Type B pancreatic cell (in vitro differentiated cells): ENCODE results near the gene DDX50. TPM values are rescaled to one million over a fixed set of nuclear protein-coding genes. Genes with fewer than 3 reads are reported as not detected.
"Not testable (repeated sequence)": the region's sequence is repeated elsewhere in the genome, so short reads cannot be mapped to it uniquely, and the experiment has no call there.

Experiments used
- DNase-seq: peaks from one replicate; pipeline ENCODE4 v3.0.0; 2021; ENCODE audit warnings: mixed read lengths; ENCODE audit not compliant: unreplicated experiment; ENCODE audit errors: extremely low spot score
- H3K27ac Mint-ChIP-seq: 2 replicates; pipeline ENCODE4 v1.8.0; 2021; ENCODE audit warnings: mild to moderate bottlenecking, mixed read lengths
- H3K27me3 Mint-ChIP-seq: 2 replicates; pipeline ENCODE4 v1.8.0; 2021; ENCODE audit warnings: mixed read lengths
- H3K36me3 Mint-ChIP-seq: 2 replicates; pipeline ENCODE4 v1.8.0; 2021; ENCODE audit warnings: mixed read lengths
- H3K4me1 Mint-ChIP-seq: one replicate; pipeline ENCODE4 v1.8.0; 2021; ENCODE audit warnings: mixed read lengths; ENCODE audit not compliant: unreplicated experiment
- H3K4me3 Mint-ChIP-seq: 2 replicates; pipeline ENCODE4 v1.8.0; 2021; ENCODE audit warnings: mild to moderate bottlenecking, mixed read lengths
- H3K9me3 Mint-ChIP-seq: 2 replicates; pipeline ENCODE4 v1.8.0; 2021; ENCODE audit warnings: mixed read lengths
- total RNA-seq: library from RNA; stranded (reverse); gene quantifications from 2 replicates; pipeline ENCODE4 v1.2.1, GENCODE V29; 2021; ENCODE audit warnings: low replicate concordance
- TF ChIP-seq, protein P1 (sequence below): fragments of 200-600 bp; sonication (generic); conservative IDR thresholded peaks from 2 replicates; pipeline ENCODE4 v1.5.0; 2021; ENCODE audit warnings: antibody characterized with exemption, mild to moderate bottlenecking

Gene DDX50
- total RNA-seq, 1 donor from 2014 or later, result 44.2 TPM

DNA sequence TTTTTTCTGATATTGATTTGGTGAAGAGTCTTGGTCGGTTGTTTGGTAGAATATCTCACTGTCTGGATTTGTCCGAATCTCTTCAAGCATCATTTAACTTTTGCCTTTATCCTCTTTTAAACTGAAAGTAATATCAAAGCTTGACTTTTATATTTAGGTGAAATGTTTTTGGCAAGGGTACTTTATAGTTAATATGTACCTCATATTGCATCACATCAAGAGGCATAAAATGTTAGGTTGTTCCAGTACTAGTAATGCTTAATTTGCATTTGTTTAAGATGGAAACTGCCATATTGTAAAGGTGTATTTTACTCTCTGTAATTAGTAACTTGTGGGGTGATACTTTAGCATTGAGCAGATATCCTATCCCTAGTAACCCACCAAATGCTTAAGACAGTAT, 37.8 kb downstream of the DDX50 start:
- TF ChIP-seq, protein P1, sequence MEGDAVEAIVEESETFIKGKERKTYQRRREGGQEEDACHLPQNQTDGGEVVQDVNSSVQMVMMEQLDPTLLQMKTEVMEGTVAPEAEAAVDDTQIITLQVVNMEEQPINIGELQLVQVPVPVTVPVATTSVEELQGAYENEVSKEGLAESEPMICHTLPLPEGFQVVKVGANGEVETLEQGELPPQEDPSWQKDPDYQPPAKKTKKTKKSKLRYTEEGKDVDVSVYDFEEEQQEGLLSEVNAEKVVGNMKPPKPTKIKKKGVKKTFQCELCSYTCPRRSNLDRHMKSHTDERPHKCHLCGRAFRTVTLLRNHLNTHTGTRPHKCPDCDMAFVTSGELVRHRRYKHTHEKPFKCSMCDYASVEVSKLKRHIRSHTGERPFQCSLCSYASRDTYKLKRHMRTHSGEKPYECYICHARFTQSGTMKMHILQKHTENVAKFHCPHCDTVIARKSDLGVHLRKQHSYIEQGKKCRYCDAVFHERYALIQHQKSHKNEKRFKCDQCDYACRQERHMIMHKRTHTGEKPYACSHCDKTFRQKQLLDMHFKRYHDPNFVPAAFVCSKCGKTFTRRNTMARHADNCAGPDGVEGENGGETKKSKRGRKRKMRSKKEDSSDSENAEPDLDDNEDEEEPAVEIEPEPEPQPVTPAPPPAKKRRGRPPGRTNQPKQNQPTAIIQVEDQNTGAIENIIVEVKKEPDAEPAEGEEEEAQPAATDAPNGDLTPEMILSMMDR, result no peak
- H3K27me3 Mint-ChIP-seq, result no peaks in the 10 kb centered on the region
- H3K9me3 Mint-ChIP-seq, result no peaks in the 10 kb centered on the region
- no peak for DNase-seq
- no peak overlapping the region for H3K27ac Mint-ChIP-seq
- H3K4me1 Mint-ChIP-seq, result no peaks in the 10 kb centered on the region
- peaks cover 24% of the 10 kb centered on the region for H3K36me3 Mint-ChIP-seq
- no peak overlapping the region for H3K4me3 Mint-ChIP-seq

- H3K4me3 Mint-ChIP-seq, H3K27ac Mint-ChIP-seq, H3K4me1 Mint-ChIP-seq, H3K27me3 Mint-ChIP-seq, DNase-seq, H3K9me3 Mint-ChIP-seq: not testable (repeated sequence)
- H3K36me3 Mint-ChIP-seq, result peaks cover 19% of the 10 kb centered on the region
These were observed 39.8 kb downstream of the DDX50 start for GRCh38 chr10:68940917-68941316.

DNA sequence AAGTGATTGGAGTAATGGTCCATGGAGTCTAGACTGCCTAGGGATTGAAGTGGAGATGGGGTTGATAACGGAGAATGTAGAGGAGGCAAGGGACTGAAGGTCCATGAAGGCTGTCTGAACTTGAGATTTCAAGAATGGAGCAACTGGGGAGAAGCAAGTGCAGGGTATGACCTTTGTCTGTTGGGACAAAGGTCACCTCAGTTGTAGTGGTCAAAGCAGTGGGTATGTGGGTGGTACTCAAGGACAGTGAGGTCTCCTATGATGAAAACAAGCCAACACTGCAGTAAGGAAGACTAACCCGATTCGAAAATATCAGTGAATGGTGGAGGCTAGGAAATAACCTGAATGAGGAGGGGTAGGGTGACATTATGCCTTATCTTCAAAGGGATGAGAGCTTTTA, 49.5 kb downstream of the DDX50 start:
- no peak for DNase-seq
- Mint-ChIP-seq H3K4me3 (no peak overlapping the region), H3K27ac (no peak overlapping the region), H3K36me3 (peaks cover 15% of the 10 kb centered on the region), H3K27me3 (no peaks in the 10 kb centered on the region), H3K9me3 (no peaks in the 10 kb centered on the region), H3K4me1 (peaks cover 2% of the 10 kb centered on the region)
- TF ChIP-seq, protein P1, result no peak

DNA sequence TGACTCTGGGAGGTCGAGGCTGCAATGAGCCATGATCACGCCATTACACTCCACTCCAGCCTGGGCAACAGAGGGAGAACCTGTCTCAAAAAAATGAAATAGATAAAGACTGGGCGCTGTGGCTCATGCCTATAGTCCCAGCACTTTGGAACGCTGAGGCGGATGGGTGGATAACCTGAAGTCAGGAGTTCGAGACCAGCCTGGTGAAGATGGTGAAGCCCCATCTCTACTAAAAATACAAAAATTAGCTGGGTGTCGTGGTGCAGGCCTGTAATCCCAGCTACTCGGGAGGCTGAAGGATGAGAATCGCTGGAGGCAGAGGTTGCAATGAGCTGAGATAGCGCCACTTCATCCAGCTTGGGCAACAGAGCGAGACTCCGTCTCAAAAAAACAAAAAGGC, 53.8 kb downstream of the DDX50 start:
- peaks cover 15% of the 10 kb centered on the region for H3K4me1 Mint-ChIP-seq
- peak overlapping the region; percentile 98 for H3K27ac Mint-ChIP-seq
- TF ChIP-seq, protein P1, result no peak
- H3K9me3 Mint-ChIP-seq, result no peaks in the 10 kb centered on the region
- H3K36me3 Mint-ChIP-seq, result peaks cover 15% of the 10 kb centered on the region
- no peak for DNase-seq
- H3K27me3 Mint-ChIP-seq, result no peaks in the 10 kb centered on the region
- peak overlapping the region; percentile 99 for H3K4me3 Mint-ChIP-seq

DNA sequence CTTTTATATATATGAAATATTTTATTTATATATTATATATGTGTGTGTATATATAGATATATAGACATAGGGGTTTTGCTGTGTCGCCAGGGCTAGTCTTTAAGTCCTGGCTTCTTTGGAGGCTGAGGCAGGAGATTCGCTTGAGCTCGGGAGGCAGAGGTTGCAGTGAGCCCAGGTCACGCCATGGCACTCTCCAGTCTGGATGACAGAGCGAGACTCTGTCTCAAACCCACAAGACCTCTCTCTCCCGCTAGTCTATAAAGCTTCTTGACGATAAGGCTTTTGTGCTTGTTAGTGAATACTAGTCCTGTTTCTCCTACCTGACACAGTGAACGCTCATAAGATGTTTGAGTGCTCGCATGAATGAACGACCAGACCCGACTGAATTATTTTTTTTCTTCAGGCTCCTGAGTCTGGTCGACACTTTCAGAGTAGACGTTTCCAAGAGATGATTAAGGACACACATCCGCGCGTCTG, 54.3 kb downstream of the DDX50 start:
- H3K27me3 Mint-ChIP-seq, result no peaks in the 10 kb centered on the region
- DNase-seq, result no peak
- H3K27ac Mint-ChIP-seq, result peak overlapping the region; percentile 98
- TF ChIP-seq, protein P1, result no peak
- no peaks in the 10 kb centered on the region for H3K9me3 Mint-ChIP-seq
- H3K36me3 Mint-ChIP-seq, result peaks cover 17% of the 10 kb centered on the region
- peaks cover 15% of the 10 kb centered on the region for H3K4me1 Mint-ChIP-seq
- H3K4me3 Mint-ChIP-seq, result peak overlapping the region; percentile 99

DNA sequence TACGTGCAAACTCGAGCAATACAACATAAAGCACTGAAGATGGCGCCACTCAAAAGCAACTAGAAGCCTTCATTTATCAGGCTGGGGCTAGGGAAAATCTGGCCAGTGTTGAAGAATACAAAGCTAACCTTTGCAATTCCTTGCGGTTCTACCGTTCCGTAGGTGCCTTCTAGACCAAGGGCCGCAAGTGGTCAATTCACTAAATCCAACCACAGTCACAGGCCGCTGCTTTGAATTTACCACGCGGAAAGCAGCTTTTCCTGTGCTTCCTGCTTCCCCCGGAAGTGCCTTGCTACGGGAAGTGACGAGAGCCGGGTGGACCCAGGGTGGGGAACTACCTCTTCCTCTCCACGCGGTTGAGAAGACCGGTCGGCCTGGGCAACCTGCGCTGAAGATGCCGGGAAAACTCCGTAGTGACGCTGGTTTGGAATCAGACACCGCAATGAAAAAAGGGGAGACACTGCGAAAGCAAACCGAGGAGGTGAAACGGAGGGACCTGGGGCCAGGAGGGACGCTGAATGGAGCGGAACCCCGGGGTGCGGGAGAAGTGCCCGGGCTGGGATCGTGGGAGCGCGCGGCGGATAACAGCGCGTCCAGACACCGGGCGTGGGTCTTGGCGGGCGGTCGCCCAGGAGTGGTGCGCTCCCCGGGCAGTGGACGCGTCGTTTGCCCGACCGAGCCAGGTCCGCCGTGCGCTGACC, 54.9 kb downstream of the DDX50 start, which contains the start of gene DDX21:
TSS of gene DDX21 (plus strand) at position 339 of the 701 bp plus-strand sequence. CDS start at position 395, 56 bp downstream.
- Mint-ChIP-seq H3K4me3 (peak within 1 kb of the TSS; percentile 99), H3K4me1 (peaks cover 15% of the 10 kb centered on the region), H3K27ac (peak within 1 kb of the TSS; percentile 98), H3K27me3 (no peaks in the 10 kb centered on the region), H3K9me3 (no peaks in the 10 kb centered on the region), H3K36me3 (peaks cover 17% of the 10 kb centered on the region)
- peak; percentile 87 for DNase-seq
- TF ChIP-seq, protein P1, result peak; percentile 78
